Adrenal gland (tissue), 5 donors: ENCODE results near the gene POLR2J.

ENCODE experiments used
- CTCF ChIP-seq, 6 experiments: fragments of 450-650 bp in 4 of 6; fragments of 200-600 bp in 2 of 6; sonication (generic) in 1 of 6; IDR thresholded peaks; 1 replicate in 5 of 6; 2 replicates in 1 of 6; pipeline versions ENCODE4 v1.5.1 to v1.8.0; 2016 to 2021; ENCODE audit warnings: antibody characterized with exemption in 6 of 6, mild to moderate bottlenecking in 2 of 6, moderate library complexity in 1 of 6
- POLR2A ChIP-seq, 2 donors: fragments of 450-650 bp; IDR thresholded peaks; one replicate each; pipeline ENCODE4 v1.6.1; 2017; ENCODE audit warnings: antibody characterized with exemption in 2 of 2, mild to moderate bottlenecking in 2 of 2, moderate library complexity in 1 of 2
- donor health status: DM: no; HTN: no; CAD: no.

- no peak for TF ChIP-seq CTCF (IDR thresholded peaks at IDR 0.05)
- no peak for TF ChIP-seq POLR2A (IDR thresholded peaks at IDR 0.05)
Observed at GRCh38 chr7:102424129-102424551, 54.6 kb downstream of the POLR2J start.
